Stimulated activated CD4-positive, alpha-beta T cell treated with anti-CD3 and anti-CD28 coated beads, Interleukin-15, amount 100 ng/mL, for 48 hours (primary cell): Measurements from ENCODE around the gene EN2.

ENCODE experiments used
- DNase-seq, 2 donors: peaks; one replicate each; pipeline ENCODE4 v3.0.0-alpha.2; 2020; ENCODE audit warnings: low read depth in 2 of 2

The EN2 gene

GRCh38 chr7:155464183-155464582 lies 6.3 kb downstream of the EN2 start:
- DNase-seq: no peak

DNA sequence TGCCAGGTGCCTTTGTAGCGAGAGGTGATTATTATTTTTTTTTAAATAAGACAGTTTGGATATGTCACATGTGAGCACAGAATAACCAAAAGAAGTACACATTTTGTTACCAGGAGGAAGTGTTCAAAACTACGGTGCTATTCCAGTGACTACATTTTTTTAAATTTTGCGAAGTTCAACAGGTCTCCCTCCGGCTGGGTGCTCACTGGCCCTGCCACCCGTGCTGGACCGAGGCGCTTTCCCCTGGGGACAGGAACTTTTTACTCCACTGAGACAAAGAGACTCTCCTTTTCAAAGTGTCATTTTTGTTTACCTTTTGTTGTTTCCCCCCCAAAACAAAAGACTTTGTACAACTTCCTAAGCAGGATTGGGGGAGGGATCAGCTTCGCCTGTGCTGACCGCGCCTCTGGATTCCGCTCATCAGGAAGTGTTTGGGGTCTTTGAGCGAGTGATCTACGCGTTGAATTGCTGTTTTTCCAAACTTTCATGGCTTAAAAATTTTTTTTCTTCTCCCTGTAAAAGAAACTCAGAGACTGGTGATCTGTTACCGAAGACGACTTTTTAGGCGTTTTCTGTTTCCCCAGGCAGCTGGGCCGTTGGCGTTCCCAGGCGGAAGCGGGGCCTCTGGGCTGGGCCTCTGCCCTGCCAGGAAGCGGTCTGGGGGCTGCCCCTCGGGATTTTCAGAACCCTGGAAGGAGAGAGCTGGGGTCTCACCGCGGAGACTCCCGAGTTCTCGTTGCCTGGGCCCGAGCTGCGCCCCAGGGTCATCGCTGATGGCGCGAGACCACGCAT lies 7.2 kb downstream of the EN2 start:
- DNase-seq: no peak

DNA sequence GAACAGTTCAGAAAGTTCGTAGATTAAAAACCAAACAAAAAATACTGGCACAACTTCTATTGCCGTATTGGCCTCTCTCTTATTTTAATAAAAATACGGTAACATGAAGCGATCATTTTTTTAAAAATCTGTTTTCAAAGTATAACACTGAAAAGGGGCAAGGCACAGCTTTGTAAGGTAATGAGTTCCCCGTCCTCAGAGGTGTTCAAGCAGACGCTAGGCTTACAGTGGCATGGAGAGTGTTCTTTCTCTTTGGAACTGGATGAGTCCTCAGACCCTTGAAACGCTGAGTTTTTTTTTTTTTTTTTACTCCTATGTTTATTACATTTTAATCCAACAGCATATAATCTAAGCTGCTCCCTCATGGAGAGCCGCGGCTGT lies 7.8 kb downstream of the EN2 start:
- no peak for DNase-seq

GRCh38 chr7:155466142-155466813 lies 8.3 kb downstream of the EN2 start:
- no peak for DNase-seq

DNA sequence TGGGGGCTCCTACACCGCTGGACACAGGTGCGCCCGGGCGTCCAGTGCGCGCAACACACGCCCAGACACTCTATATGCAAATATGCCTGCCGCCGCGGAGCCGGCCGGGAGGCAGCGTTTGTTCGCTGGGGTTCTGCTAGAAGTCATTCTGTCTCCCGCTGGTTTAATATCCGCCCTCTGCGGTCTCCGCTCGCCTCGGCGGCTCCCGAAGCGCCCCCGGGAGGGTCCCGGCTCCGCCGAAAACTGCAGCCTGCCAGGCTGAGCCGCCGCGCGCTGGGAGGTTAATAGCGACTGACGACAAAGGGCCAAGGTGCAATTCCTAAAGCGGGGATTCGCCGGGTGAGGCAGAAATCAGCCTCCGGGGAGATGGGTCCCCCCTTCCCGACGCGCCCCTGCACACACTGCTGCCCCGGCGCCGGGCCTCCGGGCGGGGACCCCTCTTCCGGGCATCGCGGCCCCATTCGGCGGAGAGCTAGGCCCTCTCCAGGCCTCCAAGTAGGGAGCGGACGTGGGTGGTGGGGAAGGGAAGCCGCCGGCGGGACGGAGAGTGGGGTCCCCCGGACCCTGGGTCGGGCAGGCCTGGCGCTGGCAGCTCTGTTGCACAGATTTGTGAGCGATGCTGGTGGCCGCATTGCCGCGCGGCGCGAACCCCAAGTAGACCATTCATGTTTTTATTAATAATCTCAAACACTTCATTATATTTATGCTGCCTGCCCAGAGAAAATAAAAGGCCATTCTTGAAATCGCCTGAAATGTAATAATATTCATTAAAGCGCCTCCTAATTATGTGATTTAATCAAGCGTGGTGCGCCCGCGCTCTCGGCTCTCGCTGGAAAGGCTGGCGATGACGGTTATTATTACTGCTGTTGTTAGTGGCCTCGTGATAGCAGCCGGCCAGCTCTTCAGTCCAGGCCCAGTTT lies 9.1 kb downstream of the EN2 start:
- DNase-seq: peak in 1 of 2 donors; percentile 34

GRCh38 chr7:155467846-155468784 lies 10.2 kb downstream of the EN2 start:
- DNase-seq: no peak

- no peak for DNase-seq
These were observed 10.8 kb downstream of the EN2 start for GRCh38 chr7:155468785-155469148.

- no peak for DNase-seq
These were observed 11.6 kb downstream of the EN2 start for GRCh38 chr7:155469311-155470185.

GRCh38 chr7:155470186-155470487 lies 12.2 kb downstream of the EN2 start:
- DNase-seq: no peak

- DNase-seq: no peak
These were observed 13.0 kb downstream of the EN2 start for GRCh38 chr7:155470686-155471638.

DNA sequence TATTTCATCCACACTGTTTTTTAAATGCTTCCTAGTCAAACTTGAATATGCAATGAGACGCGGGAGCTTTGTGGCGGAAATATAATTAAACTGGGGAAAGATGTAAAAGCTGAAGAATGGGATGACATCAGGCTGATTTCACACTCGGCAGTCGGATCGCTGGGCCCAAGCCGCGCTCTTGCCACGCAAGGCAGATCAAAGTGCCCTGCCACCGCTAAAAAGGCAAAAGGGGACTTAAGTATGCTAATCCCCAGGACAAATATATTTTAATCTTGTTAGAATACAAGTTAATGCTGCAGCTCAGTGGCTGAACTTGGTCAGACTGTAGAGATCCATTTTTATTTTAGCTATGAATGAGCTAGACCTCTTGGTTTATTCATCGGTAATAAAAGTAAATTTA lies 13.8 kb downstream of the EN2 start:
- DNase-seq: no peak

GRCh38 chr7:155477476-155477875 lies 19.5 kb downstream of the EN2 start:
- no peak for DNase-seq

GRCh38 chr7:155481764-155482163 lies 23.8 kb downstream of the EN2 start:
- no peak for DNase-seq

- no peak for DNase-seq
These were observed 24.7 kb downstream of the EN2 start for GRCh38 chr7:155482511-155483183.

GRCh38 chr7:155483245-155483644 lies 25.3 kb downstream of the EN2 start:
- DNase-seq: no peak

- DNase-seq: no peak
These were observed 26.0 kb downstream of the EN2 start for GRCh38 chr7:155483868-155484325.

GRCh38 chr7:155484483-155485399 lies 26.8 kb downstream of the EN2 start:
- DNase-seq: no peak
